Activated T-cell treated with anti-CD3 and anti-CD28 coated beads, Interleukin-2, amount 50 U/mL, for 24 hours (primary cell): ENCODE data around the gene ADAP1.

Source experiments
- DNase-seq: peaks from one replicate; pipeline ENCODE4 v3.0.0-alpha.2; 2020
- H3K27ac Mint-ChIP-seq: 2 replicates; pipeline ENCODE4 v1.8.0; 2020; ENCODE audit warnings: mild to moderate bottlenecking, mixed read lengths
- H3K27me3 Mint-ChIP-seq: 2 replicates; pipeline ENCODE4 v1.8.0; 2020; ENCODE audit warnings: mixed read lengths
- H3K36me3 Mint-ChIP-seq: 2 replicates; pipeline ENCODE4 v1.8.0; 2020; ENCODE audit warnings: low read depth, mixed read lengths
- H3K4me1 Mint-ChIP-seq: 2 replicates; pipeline ENCODE4 v1.8.0; 2020; ENCODE audit warnings: low read depth, mixed read lengths
- H3K4me3 Mint-ChIP-seq: 2 replicates; pipeline ENCODE4 v1.8.0; 2020; ENCODE audit warnings: mild to moderate bottlenecking, moderate library complexity, mixed read lengths
- H3K9me3 Mint-ChIP-seq: 2 replicates; pipeline ENCODE4 v1.8.0; 2020; ENCODE audit warnings: mixed read lengths

The ADAP1 gene

DNA sequence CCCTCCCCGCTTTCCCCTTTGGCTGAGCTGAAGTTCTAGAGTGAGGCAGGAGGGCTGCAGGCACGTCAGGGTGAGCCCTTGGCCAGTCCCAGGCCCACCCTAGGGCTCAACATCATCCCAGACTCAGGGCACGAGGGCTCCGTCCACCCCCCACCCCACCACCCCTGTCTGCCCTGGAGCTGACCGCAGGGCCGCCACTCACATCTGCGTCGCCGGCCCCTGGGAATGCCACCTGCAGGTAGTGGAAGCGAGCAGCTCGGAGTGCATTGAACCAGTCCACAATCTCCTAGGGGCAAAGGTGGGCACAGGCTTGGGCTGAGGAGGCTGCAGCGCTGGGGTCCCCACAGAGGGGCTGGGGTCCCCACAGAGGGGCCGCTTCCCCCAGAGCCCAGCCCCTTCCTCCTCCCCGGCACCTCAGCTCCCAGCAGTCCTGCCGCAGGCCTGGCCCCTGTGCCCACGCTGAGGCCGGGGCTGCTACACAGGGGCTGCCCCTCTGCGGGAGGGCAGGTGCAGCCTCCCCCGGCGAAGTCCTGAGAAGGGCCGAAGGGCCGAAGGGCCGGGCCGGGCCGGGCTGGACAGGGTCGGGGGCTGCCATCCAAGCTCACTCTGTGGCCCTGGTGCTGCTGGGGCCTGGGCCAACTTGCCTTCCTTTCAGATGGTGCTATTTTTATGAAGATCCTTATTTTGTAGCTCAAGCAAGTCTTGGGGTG, 54.0 kb downstream of the ADAP1 start:
- H3K4me1 Mint-ChIP-seq: peaks cover 1% of the 10 kb centered on the region
- no peak for DNase-seq
- no peaks in the 10 kb centered on the region for H3K9me3 Mint-ChIP-seq
- no peak overlapping the region for H3K27ac Mint-ChIP-seq
- peaks cover 44% of the 10 kb centered on the region for H3K36me3 Mint-ChIP-seq
- H3K4me3 Mint-ChIP-seq: no peak overlapping the region
- no peaks in the 10 kb centered on the region for H3K27me3 Mint-ChIP-seq

- peak overlapping the region; percentile 33 for H3K27ac Mint-ChIP-seq
Measured at GRCh38 chr7:899806-900205, 54.7 kb downstream of the ADAP1 start.

GRCh38 chr7:898855-899681, 55.4 kb downstream of the ADAP1 start:
- no peaks in the 10 kb centered on the region for H3K9me3 Mint-ChIP-seq
- H3K36me3 Mint-ChIP-seq: peaks cover 58% of the 10 kb centered on the region
- no peaks in the 10 kb centered on the region for H3K27me3 Mint-ChIP-seq
- H3K4me1 Mint-ChIP-seq: peaks cover 1% of the 10 kb centered on the region
- no peak for DNase-seq
- peak overlapping the region; percentile 33 for H3K27ac Mint-ChIP-seq
- H3K4me3 Mint-ChIP-seq: no peak overlapping the region

More at GRCh38 chr7:899806-900205, 54.7 kb downstream of the ADAP1 start:
- H3K36me3 Mint-ChIP-seq: peaks cover 51% of the 10 kb centered on the region
- H3K4me3 Mint-ChIP-seq: no peak overlapping the region
- no peaks in the 10 kb centered on the region for H3K9me3 Mint-ChIP-seq
- H3K27me3 Mint-ChIP-seq: no peaks in the 10 kb centered on the region
- no peak for DNase-seq
- H3K4me1 Mint-ChIP-seq: peaks cover 1% of the 10 kb centered on the region

GRCh38 chr7:898460-898854, 56.0 kb downstream of the ADAP1 start:
- H3K9me3 Mint-ChIP-seq: no peaks in the 10 kb centered on the region
- peaks cover 61% of the 10 kb centered on the region for H3K36me3 Mint-ChIP-seq
- DNase-seq: no peak
- peaks cover 1% of the 10 kb centered on the region for H3K4me1 Mint-ChIP-seq
- H3K27me3 Mint-ChIP-seq: no peaks in the 10 kb centered on the region
- H3K27ac Mint-ChIP-seq: no peak overlapping the region
- no peak overlapping the region for H3K4me3 Mint-ChIP-seq

GRCh38 chr7:897771-898376, 56.6 kb downstream of the ADAP1 start:
- H3K27me3 Mint-ChIP-seq: no peaks in the 10 kb centered on the region
- H3K9me3 Mint-ChIP-seq: no peaks in the 10 kb centered on the region
- no peak overlapping the region for H3K27ac Mint-ChIP-seq
- peaks cover 1% of the 10 kb centered on the region for H3K4me1 Mint-ChIP-seq
- DNase-seq: no peak
- no peak overlapping the region for H3K4me3 Mint-ChIP-seq
- peaks cover 63% of the 10 kb centered on the region for H3K36me3 Mint-ChIP-seq

GRCh38 chr7:897086-897485, 57.4 kb downstream of the ADAP1 start:
- Mint-ChIP-seq H3K27me3 (no peaks in the 10 kb centered on the region), H3K4me3 (no peak overlapping the region), H3K4me1 (peaks cover 1% of the 10 kb centered on the region), H3K36me3 (peaks cover 65% of the 10 kb centered on the region), H3K27ac (no peak overlapping the region), H3K9me3 (no peaks in the 10 kb centered on the region)
- DNase-seq: no peak

GRCh38 chr7:896346-897075, 58.0 kb downstream of the ADAP1 start:
- no peak for DNase-seq
- no peak overlapping the region for H3K4me3 Mint-ChIP-seq
- H3K9me3 Mint-ChIP-seq: no peaks in the 10 kb centered on the region
- H3K4me1 Mint-ChIP-seq: peaks cover 1% of the 10 kb centered on the region
- peaks cover 71% of the 10 kb centered on the region for H3K36me3 Mint-ChIP-seq
- no peaks in the 10 kb centered on the region for H3K27me3 Mint-ChIP-seq
- no peak overlapping the region for H3K27ac Mint-ChIP-seq

DNA sequence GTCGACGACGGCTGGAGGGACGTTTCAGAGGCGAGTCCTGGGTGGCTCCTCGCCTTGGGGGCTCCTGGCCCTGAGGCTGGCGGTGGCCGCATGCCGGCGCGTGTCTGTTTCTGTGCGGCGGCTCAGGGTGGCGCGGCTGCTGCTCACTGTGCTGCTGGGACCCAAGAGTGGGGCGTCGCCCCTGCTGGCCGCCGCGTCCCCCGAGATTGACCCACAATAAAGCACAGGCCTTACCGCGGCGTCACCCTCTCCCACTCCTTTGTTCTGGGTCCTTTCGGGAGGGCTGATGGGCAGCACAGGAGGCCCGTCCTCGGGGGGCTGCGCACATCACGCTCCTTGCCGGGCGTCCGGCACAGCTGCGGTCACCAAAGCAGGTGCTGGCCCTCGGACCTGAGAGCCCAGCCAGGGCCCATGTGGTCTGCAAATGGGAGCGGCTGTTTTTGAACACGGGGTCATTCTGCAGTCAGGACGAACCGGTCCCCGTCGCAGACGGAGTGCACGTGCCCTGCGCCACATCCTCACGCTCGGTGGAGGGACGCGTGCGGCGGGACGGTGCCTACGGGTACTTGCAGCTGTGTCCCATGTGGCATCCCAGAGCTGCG, 58.9 kb downstream of the ADAP1 start:
- DNase-seq: no peak
- H3K27ac Mint-ChIP-seq: peak overlapping the region; percentile 37

GRCh38 chr7:894927-895450, 59.5 kb downstream of the ADAP1 start:
- DNase-seq: no peak
- Mint-ChIP-seq H3K9me3 (no peaks in the 10 kb centered on the region), H3K27ac (no peak overlapping the region), H3K4me1 (no peaks in the 10 kb centered on the region), H3K36me3 (peaks cover 79% of the 10 kb centered on the region), H3K27me3 (no peaks in the 10 kb centered on the region), H3K4me3 (no peak overlapping the region)

More for the DNA sequence above, 58.9 kb downstream of the ADAP1 start:
- H3K4me3 Mint-ChIP-seq: no peak overlapping the region
- H3K36me3 Mint-ChIP-seq: peaks cover 79% of the 10 kb centered on the region
- no peaks in the 10 kb centered on the region for H3K27me3 Mint-ChIP-seq
- H3K4me1 Mint-ChIP-seq: no peaks in the 10 kb centered on the region
- no peaks in the 10 kb centered on the region for H3K9me3 Mint-ChIP-seq

DNA sequence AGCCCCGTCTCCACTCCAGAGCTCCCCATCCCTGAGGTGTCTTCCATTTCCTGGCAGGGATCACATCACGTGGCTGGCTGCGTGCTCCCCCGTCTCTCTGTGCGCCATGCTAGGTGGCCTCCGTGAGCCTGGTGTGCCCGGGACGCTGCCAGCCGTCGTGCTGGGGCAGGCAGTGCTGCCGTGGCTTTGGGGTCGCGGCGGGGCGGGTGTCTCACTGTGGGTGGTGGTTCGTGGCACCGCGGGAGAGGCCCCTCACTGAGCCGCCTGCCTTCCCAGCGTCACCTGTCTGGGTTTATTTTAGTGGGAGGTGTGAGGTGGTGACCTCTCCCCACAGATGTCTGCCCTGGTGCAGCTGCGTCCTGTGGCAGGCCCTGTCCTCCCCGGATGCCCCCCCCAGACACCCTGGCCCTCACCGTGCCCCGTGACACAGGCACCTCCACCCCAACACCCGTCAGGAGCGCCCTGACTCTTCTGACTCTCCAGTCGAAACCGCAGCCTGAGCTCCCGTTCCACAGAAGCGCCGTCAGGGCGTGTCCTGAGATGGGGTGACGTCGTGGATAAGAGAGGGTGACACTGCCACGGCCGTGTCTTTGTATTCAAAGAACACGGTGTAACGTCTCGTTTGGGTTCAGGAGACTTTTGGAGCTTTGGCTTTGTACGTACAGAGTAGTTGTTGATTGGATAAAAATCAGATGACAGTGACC, 60.2 kb downstream of the ADAP1 start:
- Mint-ChIP-seq H3K27ac (no peak overlapping the region), H3K4me1 (no peaks in the 10 kb centered on the region), H3K36me3 (peaks cover 75% of the 10 kb centered on the region), H3K9me3 (no peaks in the 10 kb centered on the region), H3K27me3 (no peaks in the 10 kb centered on the region), H3K4me3 (no peak overlapping the region)
- no peak for DNase-seq

DNA sequence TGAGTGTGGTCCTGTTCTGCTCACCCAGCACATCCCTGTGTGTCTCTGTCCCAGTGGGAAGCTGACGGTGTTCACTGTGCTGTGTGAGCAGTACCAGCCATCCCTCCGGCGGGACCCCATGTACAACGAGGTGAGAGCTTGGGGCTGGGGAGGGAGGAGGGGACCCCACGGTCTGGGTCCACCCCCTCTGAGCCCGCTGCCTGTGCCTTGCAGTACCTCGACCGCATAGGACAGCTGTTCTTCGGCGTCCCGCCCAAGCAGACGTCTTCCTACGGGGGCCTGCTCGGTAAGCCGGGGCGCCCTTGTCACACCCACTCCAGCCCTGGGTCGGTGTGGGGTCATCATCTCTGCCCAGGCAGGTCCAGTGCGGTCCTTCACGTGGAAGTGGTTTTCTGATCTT, 60.8 kb downstream of the ADAP1 start:
- Mint-ChIP-seq H3K4me3 (no peak overlapping the region), H3K36me3 (peaks cover 75% of the 10 kb centered on the region), H3K4me1 (no peaks in the 10 kb centered on the region), H3K27me3 (no peaks in the 10 kb centered on the region), H3K9me3 (no peaks in the 10 kb centered on the region), H3K27ac (no peak overlapping the region)
- DNase-seq: no peak

- DNase-seq: no peak
- H3K27me3 Mint-ChIP-seq: no peaks in the 10 kb centered on the region
- peaks cover 83% of the 10 kb centered on the region for H3K36me3 Mint-ChIP-seq
- H3K4me3 Mint-ChIP-seq: no peak overlapping the region
- no peaks in the 10 kb centered on the region for H3K4me1 Mint-ChIP-seq
- H3K27ac Mint-ChIP-seq: no peak overlapping the region
- no peaks in the 10 kb centered on the region for H3K9me3 Mint-ChIP-seq
Measured at GRCh38 chr7:892648-893593, 61.6 kb downstream of the ADAP1 start.

GRCh38 chr7:891805-892204, 62.7 kb downstream of the ADAP1 start:
- DNase-seq: no peak
- H3K27ac Mint-ChIP-seq: no peak overlapping the region
- no peaks in the 10 kb centered on the region for H3K27me3 Mint-ChIP-seq
- peaks cover 88% of the 10 kb centered on the region for H3K36me3 Mint-ChIP-seq
- H3K4me3 Mint-ChIP-seq: no peak overlapping the region
- no peaks in the 10 kb centered on the region for H3K4me1 Mint-ChIP-seq
- no peaks in the 10 kb centered on the region for H3K9me3 Mint-ChIP-seq
